Measurements from ENCODE around the gene OAF.

DNA sequence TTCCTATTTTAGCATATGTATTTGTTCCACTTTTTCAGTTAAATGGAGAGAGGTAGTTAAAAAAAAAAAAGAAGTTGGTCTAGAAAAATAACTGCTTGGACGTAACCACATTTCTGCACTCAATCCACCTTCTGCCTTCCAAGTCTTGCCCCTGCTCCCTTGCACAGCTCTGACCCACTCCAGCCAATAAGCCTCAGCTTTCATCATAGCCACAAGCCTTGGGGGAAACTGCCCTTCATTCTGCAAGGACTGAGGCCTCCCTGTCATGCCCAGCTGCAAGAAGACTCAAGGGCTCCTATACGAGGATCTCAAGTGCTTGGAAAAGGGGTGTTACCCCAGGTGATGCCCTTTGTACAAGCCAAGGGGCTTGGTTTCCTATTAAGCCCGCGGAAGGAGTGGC is 36.0 kb upstream of the OAF start:
- TF ChIP-seq CTCF (IDR thresholded peaks at IDR 0.05): no peak
- TF ChIP-seq POLR2A (IDR thresholded peaks at IDR 0.05): no peak
- no peak for TF ChIP-seq EP300 (IDR thresholded peaks at IDR 0.05)
